Right lung (tissue), 5 donors: ENCODE results near the gene SGMS1. TPM values are rescaled to one million over a fixed set of nuclear protein-coding genes. Genes with fewer than 3 reads are reported as not detected.
A peak's percentile ranks its signal among the peaks of the same experiment; 100 is the strongest.
"Not testable (repeated sequence)": the region's sequence is repeated elsewhere in the genome, so short reads cannot be mapped to it uniquely, and the experiment has no call there.

Source experiments
- DNase-seq, 2 donors: peaks; one replicate each; pipeline ENCODE4 v3.0.0-alpha.2; 2013
- polyA plus RNA-seq, 5 donors: library from polyadenylated mRNA; unstranded; fragments of 120-200 nt; gene quantifications; one replicate each; pipeline versions ENCODE4 v1.2.1 to v1.2.3, GENCODE V29; 2013; ENCODE audit warnings: inconsistent platforms in 1 of 5, low replicate concordance in 1 of 5; ENCODE audit not compliant: insufficient read length in 5 of 5, insufficient read depth in 1 of 5

The SGMS1 gene
- polyA plus RNA-seq, 5 donors = 44.5 to 63.4 (median 56.6) TPM

DNA sequence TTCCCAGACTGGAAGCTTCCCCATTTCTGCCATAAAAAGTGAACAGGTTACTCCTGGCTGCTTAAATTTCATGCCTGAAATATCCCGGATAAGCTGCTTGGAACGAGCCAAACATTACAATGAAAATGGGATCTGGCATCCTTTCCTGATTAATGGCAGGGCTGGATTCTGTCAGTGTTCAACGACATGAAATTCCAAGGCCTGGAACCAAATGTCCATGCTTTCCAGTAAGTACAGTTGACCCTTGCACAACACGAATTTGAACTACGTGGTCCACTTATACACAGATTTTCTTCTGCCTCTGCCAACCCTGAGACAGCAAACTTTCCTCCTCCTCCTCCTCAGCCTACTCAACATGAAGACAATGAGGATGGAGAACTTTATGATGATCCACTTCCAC is 65.4 kb downstream of the SGMS1 start:
- peak; percentile 74 for DNase-seq

DNA sequence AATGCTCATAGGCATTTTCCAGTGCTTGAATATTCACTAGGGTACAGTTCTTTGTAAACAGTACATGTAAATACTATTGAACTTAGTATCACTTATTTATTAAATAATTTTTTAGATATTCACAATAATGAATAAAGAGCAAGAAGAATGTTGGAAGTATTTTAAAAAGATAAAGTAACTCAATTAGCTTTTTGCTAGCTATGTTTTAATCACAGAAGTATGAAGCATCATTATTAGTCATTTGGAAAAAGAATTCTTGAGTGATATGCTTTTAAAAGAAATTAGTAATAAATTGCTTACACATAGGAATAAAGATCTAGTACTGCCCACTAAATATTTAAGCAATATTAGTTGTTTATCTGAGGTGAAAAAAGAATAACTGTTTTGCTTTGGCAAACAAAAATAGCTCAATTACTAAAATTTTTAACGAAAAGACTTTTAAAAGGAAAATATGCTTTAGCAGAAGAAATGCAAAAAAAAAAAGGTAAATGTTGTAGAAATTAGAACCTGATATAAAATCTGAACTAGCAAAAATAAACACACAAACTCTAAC is 66.5 kb downstream of the SGMS1 start:
- no peak for DNase-seq

DNA sequence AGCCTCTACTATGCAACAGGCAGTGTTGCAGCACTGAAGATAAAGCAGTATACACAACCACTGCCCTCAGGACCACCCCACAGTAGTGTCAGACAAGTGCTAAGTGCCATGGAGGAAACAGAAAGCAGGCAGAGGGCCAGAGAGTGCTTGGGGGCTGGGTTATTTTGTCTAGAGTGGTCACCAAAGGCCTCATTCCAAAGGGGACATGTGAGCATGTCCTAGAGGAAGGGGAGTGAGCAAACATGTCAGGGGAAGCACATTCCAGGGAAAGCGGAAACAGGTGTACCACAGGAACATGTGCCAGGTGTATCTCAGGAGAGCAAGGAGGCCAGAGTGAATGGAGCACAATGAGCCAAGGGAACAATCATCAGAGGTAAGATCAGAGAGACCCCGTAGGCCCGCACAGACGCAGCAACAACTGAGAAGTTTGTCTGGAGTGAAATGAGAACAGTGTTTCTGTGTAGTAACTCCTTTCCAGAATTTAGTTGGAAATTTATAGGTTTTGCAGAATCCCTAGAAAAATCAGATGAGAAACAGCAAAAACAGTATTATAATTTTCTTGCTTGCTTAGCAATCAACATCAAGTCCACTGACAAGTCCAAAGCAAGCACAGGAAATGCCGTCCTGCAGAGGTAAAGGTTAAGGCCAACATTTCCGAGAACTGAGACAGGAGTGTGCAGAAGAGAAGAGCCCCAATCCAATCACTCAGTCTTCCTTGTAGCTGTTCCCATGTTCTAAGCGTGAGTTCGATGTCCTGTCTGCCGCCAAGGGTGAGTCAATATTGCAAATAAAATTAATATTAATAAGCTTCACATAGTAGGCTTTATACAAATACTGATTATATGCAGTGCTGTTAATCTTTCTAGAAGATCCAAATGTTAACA is 67.3 kb downstream of the SGMS1 start:
- no peak for DNase-seq

DNA sequence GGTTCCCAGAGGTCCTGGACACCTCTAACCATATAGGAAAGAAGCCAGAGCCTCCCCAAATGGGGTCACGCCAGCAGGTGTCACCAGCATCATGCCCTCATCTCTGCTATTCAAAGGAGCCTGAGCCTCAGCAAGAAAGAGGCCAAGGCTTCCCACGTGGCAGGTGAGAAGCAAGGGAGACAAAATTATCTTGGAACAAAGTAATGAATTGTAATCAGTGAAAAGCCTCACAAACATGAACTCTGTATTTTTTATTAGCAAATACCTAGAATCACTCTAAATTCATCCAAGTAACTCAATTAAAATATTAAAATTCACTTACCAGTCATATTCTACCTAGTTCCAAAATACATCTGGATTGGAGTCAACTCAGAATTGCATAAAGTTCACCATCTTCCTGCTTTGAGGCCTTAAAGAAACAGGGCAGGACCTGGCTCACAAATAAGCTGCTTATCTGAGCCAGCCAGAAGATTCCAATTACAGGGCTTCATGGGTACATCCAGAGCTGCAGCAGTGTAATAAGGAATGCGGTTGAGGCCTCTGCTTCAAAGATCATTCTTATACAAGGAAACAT is 68.7 kb downstream of the SGMS1 start:
- DNase-seq = no peak

DNA sequence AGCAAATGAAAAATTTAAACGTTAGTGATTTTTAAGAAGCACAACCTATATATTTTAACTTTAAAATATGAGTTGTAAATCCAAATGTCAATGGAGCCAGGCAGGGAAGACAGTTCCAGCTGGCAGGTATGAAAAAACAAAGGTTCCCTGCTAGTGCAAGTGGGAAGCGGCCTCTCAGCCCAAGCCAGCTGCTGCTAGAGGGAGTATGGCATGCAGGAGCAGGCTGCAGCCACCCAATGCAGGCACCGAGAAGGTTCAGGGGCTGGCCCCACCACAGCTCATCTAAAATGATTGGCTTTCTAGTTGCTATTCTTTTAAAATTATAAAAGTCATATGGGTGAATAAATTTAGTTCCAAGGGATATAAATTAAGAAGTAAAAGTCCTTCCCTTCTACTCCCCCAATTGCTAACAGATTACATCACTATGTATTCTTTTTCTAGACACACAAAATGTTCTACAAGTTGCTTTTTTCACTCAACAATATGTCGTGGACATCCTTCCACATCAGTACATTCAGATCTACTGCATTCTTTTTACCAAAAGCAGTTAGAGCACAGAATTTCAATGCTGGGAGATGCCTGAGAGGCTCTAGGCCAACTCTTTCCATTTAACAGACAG is 69.3 kb downstream of the SGMS1 start:
- DNase-seq = no peak

DNA sequence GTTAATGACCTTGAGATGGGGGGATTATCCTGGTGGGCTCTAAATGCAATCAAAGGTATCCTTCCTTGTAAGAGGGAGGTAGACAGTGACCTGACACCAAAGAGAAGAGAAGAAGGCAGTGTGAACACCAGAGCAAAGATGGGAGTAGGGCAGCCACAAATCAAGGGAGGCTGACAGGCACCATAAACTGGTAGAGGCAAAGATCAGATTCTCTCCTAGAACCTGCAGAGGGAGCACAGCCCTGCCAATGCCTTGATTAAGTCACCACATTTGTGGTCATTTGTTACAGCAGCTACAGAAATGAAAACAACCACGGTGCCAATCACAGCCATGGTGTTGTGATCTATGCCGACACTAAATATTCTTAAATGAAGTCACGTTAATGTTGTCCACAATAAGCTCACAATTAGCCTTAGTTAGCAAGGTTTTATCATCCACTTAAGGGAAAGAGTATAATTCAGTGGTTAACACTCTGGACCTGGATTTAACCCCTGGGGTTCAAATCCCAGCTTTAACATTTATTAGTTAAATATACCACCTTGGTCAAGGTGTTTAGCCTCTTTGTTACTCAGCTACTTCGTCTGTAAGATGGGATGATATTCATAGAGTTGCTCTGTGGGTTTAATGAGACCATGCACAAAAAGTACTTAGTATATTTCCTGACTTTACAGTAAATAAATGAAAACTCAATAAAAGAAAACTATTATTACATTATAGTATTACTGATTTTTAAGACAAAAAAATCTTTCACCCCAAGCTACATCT is 70.8 kb downstream of the SGMS1 start:
- DNase-seq = no peak

DNA sequence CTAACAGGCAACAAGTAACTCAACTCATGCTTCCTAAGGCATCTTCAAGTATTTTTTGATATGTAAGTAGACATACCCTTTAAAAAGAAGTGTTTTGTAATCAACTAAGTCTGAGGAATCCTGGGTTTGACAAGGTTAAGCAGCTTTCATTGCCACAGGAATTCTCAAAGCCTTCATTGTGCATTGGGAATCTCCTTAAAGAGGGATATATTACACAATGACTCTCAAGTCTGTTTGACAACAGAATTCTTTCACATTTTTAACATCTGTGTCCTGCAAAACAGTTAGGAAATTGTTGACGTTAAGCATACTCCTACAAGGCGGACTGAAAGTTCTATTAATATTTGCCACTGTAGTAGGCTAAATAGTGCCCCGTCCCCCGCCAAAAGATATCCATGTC is 71.4 kb downstream of the SGMS1 start:
- DNase-seq = peak in 1 of 2 donors; percentile 31

DNA sequence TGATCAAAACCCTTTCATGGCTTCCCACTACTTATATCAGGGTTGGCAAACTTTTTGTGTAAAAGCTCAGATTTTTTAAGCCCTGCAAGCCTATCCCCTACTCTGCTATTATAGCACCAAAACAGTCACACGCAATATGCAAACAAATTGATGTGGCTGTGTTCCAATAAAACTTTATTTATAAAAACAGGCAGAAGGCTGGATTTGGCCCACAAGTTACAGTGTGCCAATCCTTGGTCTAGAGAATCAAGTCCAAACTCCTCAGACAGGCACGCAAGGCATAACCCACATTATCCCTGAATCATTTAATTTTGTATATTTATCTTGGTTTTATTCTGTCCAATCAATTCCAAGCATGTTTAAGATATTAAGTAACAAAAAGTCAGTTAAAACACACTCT is 71.9 kb downstream of the SGMS1 start:
- no peak for DNase-seq

DNA sequence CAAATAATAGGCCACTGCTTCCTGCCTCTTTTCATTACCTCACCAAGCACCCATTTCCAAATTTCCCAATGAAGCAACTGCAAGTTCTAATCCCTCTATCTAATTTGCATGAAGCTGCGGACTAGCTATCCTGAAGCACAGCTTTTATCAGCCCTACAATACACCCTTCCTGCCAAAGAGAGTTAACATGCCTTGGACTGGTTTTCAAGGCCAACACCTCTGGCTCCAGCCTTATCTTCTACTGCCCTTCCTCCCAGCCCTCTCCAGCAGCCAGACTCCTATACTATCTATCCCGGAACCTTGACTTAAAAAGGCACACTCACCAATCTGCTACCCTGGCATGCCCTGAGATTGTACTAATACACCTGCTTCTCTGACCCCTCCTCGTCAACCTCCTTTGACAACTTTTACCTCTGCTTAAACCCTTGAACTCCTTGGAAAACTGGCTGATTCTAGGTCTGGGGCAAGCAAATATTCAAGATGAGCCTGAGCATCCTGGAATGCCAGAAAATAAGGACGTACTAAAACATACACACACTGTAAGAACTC is 73.4 kb downstream of the SGMS1 start:
- no peak for DNase-seq

DNA sequence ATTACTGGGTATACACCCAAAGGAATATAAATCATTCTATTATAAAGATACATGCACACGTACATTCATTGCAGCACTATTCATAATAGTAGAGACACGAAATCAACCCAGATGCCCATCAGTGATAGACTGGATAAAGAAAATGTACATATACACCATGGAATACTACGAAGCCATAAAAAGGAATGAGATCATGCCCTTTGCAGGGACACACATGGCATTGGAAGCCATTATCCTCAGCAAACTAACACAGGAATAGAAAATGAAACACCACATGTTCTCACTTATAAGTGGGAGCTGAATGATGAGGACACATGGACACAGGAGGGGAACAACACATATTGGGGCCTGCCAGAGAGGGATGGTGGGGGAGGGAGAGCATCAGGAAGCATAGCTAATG is 74.6 kb downstream of the SGMS1 start:
- not testable (repeated sequence) for DNase-seq

DNA sequence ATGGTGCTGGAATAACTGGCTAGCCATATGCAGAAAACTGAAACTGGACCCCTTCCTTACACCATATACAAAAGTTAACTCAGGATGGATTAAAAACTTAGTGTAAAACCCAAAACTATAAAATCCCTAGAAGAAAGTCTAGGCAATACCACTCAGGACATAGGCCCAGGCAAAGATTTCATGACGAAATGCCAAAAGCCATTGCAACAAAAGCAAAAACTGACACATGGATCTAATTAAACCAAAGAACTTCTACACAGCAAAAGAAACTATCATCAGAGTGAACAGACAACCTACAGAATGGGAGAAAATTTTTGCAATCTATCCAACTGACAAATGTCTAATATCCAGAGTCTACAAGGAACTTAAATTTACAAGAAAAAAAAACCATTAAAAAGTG is 75.3 kb downstream of the SGMS1 start:
- DNase-seq = not testable (repeated sequence)

DNA sequence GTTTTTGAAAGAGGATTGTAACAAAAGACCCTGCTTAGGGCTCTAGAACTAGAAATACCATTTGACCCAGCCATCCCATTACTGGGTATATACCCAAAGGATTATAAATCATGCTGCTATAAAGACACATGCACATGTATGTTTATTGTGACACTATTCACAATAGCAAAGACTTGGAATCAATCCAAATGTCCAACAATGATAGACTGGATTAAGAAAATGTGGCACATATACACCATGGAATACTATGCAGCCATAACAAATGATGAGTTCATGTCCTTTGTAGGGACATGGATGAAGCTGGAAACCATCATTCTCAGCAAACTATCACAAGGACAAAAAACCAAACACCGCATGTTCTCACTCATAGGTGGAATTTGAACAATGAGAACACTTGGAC is 77.5 kb downstream of the SGMS1 start:
- DNase-seq = not testable (repeated sequence)

DNA sequence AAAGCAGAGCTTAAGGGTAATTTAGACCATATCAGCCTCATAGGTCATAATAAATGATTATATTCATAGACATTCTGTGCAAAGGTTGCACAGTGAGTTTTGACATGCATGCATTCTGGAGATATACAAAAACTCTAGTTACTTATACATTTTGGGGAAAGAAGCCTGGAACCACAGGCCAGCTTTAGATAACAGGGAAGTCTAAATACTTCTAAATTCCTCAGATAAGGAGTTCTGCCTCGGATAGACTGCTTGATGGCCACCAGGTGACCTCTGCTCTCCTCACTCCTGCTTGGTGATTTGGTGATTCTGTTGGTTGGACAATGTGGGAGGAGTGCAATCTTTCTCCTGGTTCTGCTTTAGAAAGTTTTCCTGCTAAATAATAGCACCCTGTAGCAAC is 77.9 kb downstream of the SGMS1 start:
- DNase-seq = no peak

DNA sequence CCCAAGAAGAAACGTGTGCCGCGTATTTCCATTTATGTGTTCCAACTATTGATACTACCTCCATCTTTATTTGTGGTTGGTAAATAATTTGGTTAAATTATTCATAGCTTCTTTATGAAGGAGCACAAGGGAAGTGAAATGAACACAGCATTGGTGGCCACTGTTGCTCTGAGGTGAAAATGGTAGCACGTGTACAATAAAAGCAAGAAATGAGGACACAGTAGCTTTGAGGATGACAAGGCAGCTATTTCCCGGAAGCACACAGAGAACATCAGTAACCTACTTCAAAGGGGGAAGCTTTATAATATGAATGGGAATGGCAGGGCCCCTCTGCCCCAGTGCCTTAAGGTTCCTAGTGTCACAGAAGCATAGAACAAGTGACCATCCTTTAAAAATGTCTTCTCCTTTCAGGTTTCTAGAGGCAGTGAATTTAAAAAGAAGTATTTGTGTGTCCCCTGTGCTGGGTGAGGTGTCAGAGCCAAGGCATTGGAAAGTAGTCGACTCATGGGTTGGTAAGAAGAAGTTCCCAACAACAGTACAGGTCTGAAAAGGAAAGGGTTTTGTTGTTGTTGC is 78.8 kb downstream of the SGMS1 start:
- no peak for DNase-seq

DNA sequence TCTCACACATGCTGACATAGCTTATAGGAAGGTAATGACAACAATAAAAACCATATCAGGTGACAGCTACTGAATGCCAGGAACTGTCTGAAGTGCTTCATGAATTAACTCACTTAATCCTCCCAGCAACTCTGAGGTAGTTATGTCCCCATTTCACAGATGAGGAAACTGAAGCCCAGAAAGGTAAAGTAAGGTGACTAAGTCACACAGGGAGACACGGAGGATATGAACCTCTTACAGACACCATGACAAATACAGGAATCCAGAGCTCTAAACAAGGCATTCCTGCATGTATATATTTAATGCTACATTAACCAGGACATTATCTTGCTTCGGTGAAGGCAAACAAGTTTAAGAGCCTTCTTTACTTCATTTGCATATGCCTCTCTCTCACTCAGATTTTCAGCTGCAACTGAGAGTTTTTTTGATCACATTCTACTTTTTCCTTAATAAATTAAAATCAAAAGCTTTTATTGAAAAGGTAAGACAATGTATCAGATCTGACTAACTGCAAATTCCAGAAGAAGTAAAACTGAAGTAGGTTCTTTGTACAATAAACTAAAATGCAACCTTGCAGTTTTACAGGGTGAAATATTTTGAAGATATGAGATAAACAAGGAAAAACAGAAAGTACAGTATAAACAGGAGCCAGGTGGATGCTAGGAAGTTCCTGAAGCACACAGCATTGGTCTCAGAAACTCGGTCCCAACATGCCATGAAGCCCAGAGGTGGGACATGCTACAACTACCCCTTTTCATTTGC is 79.5 kb downstream of the SGMS1 start:
- DNase-seq = no peak

DNA sequence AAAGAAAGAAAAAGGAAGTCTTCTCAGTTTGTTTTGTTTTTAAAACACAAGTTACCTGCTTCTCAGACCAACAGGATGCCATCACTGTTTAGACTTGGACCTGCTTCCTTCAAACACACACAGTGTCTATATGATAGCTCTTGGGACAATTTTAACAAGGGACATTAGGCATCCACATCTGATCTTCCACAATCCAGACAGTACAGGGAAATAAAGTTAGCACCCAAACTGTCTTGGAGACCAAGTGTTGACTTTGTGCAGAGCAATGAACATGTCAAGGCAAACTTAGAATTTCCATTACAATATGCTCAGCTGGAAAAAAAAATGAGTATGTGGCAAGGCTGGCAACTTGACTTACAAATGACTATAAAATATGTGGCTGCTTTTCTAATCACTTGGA is 80.9 kb downstream of the SGMS1 start:
- DNase-seq = no peak

DNA sequence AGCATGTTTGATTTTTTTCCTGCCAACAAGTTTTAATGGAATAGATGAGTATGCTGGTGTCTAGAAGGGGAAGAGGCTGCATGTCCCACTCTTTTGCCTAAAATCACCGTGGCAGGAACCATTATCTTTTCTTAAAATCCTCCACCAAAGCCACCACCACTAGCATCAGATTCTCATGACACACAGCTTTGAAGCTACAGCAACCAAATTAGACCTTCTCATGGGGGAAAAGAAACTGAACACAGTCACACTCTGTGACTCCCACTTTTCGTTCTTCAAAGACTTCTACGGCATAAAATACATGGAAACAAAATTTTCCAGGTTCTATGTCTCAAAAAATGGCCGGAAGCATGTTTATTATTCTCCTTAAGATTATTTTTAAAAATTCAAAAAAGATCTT is 81.8 kb downstream of the SGMS1 start:
- no peak for DNase-seq

DNA sequence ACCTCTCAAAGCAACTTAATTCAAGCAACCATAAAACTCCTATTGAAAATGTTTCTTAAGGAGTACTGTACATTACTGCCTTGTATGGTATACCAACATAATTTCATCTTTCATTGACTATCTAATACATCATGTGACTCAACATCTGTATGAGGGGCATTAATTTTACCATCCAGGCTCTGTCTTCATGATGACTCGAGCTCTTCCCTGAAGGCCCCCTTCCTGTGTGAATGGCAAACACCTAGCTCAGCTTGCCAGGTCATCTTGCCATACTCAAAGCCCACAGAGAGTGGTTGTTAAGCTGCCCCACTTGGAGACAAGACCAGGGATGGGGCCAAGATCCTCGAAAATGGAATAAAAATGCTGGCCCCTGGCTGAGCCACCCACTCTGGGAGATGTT is 82.4 kb downstream of the SGMS1 start:
- DNase-seq = no peak

DNA sequence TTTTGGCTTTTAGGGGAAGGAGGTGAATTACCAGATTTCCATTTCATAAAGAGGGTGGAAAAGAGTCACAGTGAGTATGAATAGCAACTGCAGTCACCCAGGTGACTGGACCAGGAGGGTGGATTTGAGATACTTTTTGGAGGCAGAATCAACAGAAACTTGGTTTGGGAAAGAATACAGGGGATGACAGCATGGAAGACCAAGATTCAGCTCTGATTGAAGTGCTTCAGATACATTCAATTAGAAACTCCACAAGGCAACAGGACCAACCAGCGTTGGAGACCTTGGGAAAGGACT is 83.0 kb downstream of the SGMS1 start:
- no peak for DNase-seq

DNA sequence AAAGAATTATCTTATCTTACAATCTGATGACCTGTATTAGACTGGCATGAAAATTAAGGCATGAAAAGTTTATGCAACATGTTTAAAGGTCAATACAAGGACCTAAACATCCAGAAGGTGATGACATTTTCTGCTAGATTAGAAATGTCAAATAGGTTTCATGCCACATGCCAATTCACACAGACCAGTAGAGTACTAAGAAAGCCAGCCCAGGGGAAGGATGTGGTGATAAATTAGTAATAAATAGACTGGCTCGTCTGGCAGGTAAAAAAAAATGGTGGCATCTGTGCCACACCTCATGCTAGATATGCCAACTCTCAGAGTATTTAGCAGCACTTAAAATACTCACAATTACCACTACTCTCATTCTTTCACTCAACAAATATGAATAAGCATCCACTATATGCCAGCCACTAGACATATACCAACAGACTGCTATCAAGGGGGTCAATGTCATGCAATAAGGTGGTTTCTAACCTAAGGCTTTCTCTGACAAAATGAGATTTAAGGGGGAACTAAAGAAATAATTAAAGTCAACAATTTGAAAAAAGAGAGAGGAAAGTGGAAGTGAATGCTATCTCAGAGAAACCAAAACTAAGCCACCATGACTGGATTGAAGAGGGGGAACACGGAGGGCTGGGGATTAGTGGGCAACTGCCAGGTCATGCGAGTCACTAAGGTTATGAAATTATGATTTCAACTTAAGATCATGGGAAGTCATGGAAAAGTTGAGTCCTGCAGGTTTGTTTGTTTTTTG is 83.5 kb downstream of the SGMS1 start:
- no peak for DNase-seq
